Neural cell (in vitro differentiated cells): ENCODE data around the gene SARS1.

Experiments
- EZH2 ChIP-seq: fragments of 200-600, 300-800 bp; shearing (Covaris generic), sonication (generic); IDR thresholded peaks from 2 replicates; pipeline ENCODE4 v1.6.1; 2014; ENCODE audit warnings: antibody characterized with exemption, low read length, borderline replicate concordance, mild to moderate bottlenecking; ENCODE audit not compliant: insufficient read depth, poor library complexity, severe bottlenecking
- POLR2AphosphoS5 ChIP-seq: IDR thresholded peaks from 2 replicates; pipeline ENCODE4 v1.6.1; 2012
- RAD21 ChIP-seq: fragments of 450-650 bp; conservative IDR thresholded peaks from 2 replicates; pipeline ENCODE4 v1.6.1; 2014; ENCODE audit warnings: antibody characterized with exemption, mild to moderate bottlenecking, moderate library complexity
- SMC3 ChIP-seq: fragments of 450-650 bp; conservative IDR thresholded peaks from 2 replicates; pipeline ENCODE4 v1.6.1; 2014; ENCODE audit warnings: antibody characterized with exemption, mild to moderate bottlenecking, moderate library complexity; ENCODE audit not compliant: poor library complexity
- TAF1 ChIP-seq: IDR thresholded peaks from 2 replicates; pipeline ENCODE4 v1.6.1; 2012; ENCODE audit warnings: low read depth
- TF ChIP-seq, protein P1 (sequence below): fragments of 450-650 bp; IDR thresholded peaks from 2 replicates; pipeline ENCODE4 v1.5.1; 2014; ENCODE audit warnings: antibody characterized with exemption, mild to moderate bottlenecking, moderate library complexity; ENCODE audit not compliant: poor library complexity, severe bottlenecking

DNA sequence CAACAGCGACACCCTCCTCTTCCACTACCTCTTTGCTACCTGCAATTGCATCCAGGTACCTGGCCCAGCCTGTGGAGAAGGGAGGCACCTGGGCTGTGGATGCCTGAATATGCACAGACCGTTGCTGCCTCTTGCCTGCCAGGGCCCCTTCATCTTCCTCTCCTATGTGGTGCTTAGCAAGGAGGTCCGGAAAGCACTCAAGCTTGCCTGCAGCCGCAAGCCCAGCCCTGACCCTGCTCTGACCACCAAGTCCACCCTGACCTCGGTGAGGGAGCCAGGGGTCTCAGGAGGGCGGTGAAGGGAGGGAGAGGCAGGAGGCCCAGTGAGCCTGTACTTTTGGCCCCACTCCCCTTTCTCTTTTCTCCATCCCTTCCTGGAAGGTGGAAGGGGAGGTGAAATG, 57.7 kb downstream of the SARS1 start:
- TF ChIP-seq EZH2 (no peak), RAD21 (no peak), POLR2AphosphoS5 (no peak), TAF1 (no peak), SMC3 (no peak)
- TF ChIP-seq, protein P1, sequence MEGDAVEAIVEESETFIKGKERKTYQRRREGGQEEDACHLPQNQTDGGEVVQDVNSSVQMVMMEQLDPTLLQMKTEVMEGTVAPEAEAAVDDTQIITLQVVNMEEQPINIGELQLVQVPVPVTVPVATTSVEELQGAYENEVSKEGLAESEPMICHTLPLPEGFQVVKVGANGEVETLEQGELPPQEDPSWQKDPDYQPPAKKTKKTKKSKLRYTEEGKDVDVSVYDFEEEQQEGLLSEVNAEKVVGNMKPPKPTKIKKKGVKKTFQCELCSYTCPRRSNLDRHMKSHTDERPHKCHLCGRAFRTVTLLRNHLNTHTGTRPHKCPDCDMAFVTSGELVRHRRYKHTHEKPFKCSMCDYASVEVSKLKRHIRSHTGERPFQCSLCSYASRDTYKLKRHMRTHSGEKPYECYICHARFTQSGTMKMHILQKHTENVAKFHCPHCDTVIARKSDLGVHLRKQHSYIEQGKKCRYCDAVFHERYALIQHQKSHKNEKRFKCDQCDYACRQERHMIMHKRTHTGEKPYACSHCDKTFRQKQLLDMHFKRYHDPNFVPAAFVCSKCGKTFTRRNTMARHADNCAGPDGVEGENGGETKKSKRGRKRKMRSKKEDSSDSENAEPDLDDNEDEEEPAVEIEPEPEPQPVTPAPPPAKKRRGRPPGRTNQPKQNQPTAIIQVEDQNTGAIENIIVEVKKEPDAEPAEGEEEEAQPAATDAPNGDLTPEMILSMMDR: no peak
